Central memory CD8-positive, alpha-beta T cell (primary cell): ENCODE data around the gene LAMA3.

ENCODE experiments used
- ATAC-seq: fragments of 150-1000 bp; cut with Tn5 transposase; replicated peaks from 2 replicates; pipeline ENCODE4 v1.10.0; 2022; ENCODE audit warnings: mild to moderate bottlenecking, moderate FRiP score, moderate number of reproducible peaks; ENCODE audit not compliant: poor library complexity, severe bottlenecking; ENCODE audit errors: extremely low read depth
- DNase-seq, 2 donors: peaks; one replicate each; pipeline ENCODE4 v3.0.0; 2021; ENCODE audit warnings: low spot score in 2 of 2
- H3K27ac Mint-ChIP-seq: one replicate; pipeline ENCODE4 v1.8.0; 2022; ENCODE audit warnings: low read depth, mild to moderate bottlenecking, moderate library complexity, mixed read lengths
- H3K27me3 Mint-ChIP-seq: one replicate; pipeline ENCODE4 v1.8.0; 2022; ENCODE audit warnings: mixed read lengths
- H3K36me3 Mint-ChIP-seq: one replicate; pipeline ENCODE4 v1.8.0; 2022; ENCODE audit warnings: mild to moderate bottlenecking, moderate library complexity, mixed read lengths; ENCODE audit not compliant: insufficient read depth
- H3K4me1 Mint-ChIP-seq: one replicate; pipeline ENCODE4 v1.8.0; 2022; ENCODE audit warnings: mixed read lengths
- H3K4me3 Mint-ChIP-seq: one replicate; pipeline ENCODE4 v1.8.0; 2022; ENCODE audit warnings: mild to moderate bottlenecking, moderate library complexity, mixed read lengths
- H3K9me3 Mint-ChIP-seq: one replicate; pipeline ENCODE4 v1.8.0; 2022; ENCODE audit warnings: mixed read lengths

Gene LAMA3

DNA sequence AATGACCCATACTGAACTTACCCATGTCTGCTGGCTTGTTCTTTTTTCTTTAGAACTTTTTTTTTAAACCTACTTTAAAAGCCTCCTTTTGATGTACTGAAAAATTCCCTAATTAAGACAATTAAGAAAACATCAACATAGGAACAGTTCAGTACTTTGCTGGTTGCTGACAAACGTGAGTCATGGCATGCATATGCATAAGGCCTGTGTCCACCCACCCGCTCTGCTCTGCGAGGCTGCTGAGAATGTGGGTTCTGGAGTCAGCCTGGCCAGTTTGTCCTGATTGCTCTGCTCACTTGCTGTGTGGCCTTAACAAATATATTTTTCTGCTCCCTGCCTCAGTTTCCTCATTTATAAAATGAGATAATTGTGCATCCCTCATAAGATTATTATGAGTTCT is 27.3 kb downstream of the LAMA3 start:
- peaks cover 15% of the 10 kb centered on the region for H3K4me1 Mint-ChIP-seq
- H3K9me3 Mint-ChIP-seq = no peaks in the 10 kb centered on the region
- H3K27me3 Mint-ChIP-seq = peaks cover 8% of the 10 kb centered on the region
- DNase-seq (no peak), ATAC-seq (no peak)
- no peak overlapping the region for H3K4me3 Mint-ChIP-seq
- H3K36me3 Mint-ChIP-seq = peaks cover 2% of the 10 kb centered on the region
- H3K27ac Mint-ChIP-seq = no peak overlapping the region

DNA sequence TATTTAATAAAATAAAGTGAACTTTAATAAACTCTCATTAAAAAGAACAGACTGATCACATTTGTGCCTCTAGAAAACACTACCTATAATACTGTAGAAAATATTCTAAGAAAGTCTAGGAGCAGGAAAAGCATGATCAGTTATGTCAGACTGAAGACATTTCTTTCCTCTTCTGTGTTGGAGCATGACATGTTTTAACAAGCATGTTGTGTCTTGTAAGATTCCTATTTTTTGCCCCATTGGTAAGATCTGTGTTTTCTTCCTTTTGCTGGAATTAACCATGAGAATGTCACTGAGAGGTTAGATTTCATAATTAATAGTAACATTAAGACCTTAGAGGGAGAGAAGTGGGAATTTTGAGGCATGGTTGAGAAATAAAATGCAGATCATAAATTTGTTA is 27.7 kb downstream of the LAMA3 start:
- Mint-ChIP-seq H3K4me3 (no peak overlapping the region), H3K27me3 (peaks cover 12% of the 10 kb centered on the region), H3K4me1 (peaks cover 15% of the 10 kb centered on the region), H3K9me3 (no peaks in the 10 kb centered on the region), H3K36me3 (peaks cover 2% of the 10 kb centered on the region), H3K27ac (no peak overlapping the region)
- ATAC-seq (no peak), DNase-seq (no peak)

DNA sequence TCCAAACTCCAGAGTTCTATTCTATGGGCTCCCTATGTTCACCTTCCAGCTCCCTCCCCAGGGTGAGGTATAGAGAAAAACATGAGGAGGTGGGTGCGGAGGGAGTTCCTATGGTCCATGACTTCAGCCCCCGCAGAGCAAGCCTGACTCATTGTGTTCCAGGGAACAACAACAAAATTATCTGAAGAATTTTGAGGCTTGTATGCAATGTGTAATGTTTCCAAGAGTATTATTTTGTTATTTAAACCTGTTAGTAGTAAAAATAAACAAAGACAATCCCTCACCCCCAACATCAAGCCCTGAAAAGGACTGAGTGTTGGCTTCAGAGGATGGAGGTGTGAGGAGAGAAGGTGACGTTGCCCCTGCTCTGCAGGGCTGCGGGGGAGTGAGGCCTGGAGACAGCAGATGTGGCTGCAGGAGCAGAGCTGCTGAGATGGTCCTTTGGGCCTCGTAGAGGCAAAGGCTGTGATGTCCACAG is 29.0 kb downstream of the LAMA3 start:
- H3K9me3 Mint-ChIP-seq = no peaks in the 10 kb centered on the region
- peaks cover 25% of the 10 kb centered on the region for H3K27me3 Mint-ChIP-seq
- no peak overlapping the region for H3K4me3 Mint-ChIP-seq
- no peak for DNase-seq
- no peak overlapping the region for H3K27ac Mint-ChIP-seq
- H3K4me1 Mint-ChIP-seq = peaks cover 2% of the 10 kb centered on the region
- ATAC-seq = no peak
- peaks cover 2% of the 10 kb centered on the region for H3K36me3 Mint-ChIP-seq

DNA sequence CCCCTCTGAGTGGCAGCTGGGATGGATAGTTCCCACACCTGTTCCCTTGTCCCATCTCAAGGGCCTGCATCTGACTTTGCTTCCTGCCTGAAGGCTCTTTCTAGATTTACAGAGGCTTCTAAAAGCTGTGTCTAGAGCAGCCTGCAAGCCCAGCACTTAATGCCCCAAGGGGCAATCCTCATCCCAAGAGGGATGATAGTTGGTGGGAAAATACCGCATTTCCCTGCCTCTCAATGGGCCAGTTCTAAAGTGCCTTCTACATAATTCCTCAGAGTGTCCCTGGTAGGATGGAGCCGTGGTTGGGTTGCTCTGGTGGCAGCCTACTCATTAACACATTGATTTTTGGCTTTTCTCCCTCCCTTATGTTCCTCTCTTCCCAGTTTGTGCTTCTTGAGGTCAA is 29.5 kb downstream of the LAMA3 start:
- Mint-ChIP-seq H3K9me3 (no peaks in the 10 kb centered on the region), H3K4me3 (no peak overlapping the region)
- no peak for DNase-seq

DNA sequence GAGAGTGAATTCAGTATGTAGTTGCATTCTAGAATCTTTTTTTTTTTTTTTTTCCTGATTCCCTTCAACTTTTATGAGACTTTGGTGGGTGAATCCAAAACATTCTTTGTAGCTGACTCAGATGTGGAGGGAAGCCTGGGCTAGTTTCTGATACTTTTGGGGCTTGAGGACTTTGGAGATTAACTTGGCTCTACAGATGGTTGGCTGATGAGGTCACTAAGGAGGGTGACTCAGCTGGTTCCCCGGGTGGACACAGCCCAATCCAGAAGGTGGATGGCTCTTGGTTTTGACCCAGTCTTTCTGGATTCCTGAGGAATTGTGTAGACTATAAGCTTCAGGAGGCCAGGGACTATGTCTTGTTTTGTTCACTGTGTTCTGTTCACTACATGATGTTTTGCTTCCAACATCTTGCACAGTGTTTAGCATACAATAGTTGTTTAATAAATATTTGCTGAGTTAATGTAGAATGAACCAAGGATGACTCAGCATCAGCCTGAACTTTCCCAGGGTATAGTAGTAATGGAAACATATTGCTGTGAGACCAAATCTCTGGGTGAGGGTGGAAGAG is 30.5 kb downstream of the LAMA3 start:
- ATAC-seq (no peak), DNase-seq (no peak)
- H3K9me3 Mint-ChIP-seq = no peaks in the 10 kb centered on the region
- peaks cover 2% of the 10 kb centered on the region for H3K36me3 Mint-ChIP-seq
- H3K4me1 Mint-ChIP-seq = no peaks in the 10 kb centered on the region
- H3K27me3 Mint-ChIP-seq = peaks cover 31% of the 10 kb centered on the region
- H3K27ac Mint-ChIP-seq = no peak overlapping the region
- H3K4me3 Mint-ChIP-seq = no peak overlapping the region

More for the DNA sequence above, 29.5 kb downstream of the LAMA3 start:
- peaks cover 27% of the 10 kb centered on the region for H3K27me3 Mint-ChIP-seq
- no peak for ATAC-seq
- no peak overlapping the region for H3K27ac Mint-ChIP-seq
- no peaks in the 10 kb centered on the region for H3K4me1 Mint-ChIP-seq
- peaks cover 2% of the 10 kb centered on the region for H3K36me3 Mint-ChIP-seq

DNA sequence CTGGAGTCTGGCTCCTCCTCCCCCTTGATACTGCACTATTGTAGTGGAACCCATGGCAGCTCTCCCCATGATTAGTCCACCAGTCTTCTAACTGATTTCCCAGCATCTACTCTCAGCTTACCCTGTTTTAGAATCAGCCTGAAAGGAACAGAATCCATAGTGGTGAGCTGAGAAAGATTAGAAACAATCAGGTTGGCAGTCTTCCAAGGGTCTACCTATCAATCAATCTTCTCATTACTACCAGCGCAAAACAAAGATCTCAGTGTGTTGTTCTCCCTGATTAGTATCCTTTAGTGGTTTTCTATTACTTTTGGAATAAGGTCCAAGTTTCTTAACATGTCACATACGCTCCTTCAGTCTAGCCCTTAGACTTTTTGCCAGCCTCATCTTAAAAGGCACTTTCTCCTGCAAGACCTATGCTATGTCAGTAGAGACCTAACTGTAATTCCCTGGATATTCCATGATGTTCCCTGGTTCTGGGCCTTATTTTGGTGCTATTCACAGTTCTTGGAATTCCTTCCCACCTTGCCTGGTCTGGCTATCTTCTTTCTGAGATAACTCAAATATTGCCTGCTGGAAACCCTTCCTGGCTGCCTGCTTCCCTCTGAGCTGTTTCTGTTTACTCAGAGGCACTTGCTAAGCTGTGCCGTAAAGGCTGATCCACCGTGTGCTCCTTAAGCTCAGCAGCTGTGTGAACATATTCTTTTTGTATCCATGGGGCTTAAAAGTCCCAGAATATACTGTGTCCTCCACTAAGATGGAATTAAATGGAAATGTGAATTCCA is 32.6 kb downstream of the LAMA3 start:
- H3K4me1 Mint-ChIP-seq = no peaks in the 10 kb centered on the region
- no peak overlapping the region for H3K27ac Mint-ChIP-seq
- no peak for DNase-seq
- H3K27me3 Mint-ChIP-seq = peaks cover 38% of the 10 kb centered on the region
- ATAC-seq = no peak
- no peaks in the 10 kb centered on the region for H3K9me3 Mint-ChIP-seq
- H3K36me3 Mint-ChIP-seq = peaks cover 1% of the 10 kb centered on the region
- H3K4me3 Mint-ChIP-seq = no peak overlapping the region

DNA sequence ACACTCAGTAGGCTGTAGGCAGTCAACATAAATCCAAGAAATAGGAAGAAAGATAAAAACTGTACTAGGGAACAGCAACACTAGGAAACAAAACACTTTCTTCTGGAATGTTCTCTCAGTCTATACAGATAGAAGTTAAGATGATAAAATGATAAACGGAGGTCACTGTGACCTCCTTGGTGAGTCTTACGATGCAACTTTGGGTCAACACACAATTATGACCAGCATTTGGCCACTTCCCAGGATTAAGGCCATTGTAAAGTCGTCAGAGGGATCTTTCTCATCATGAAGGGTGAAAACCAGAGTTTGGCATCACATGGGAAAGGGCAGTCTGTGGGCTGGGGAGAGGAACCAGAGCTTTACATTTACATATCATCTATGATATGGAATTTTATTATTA is 33.4 kb downstream of the LAMA3 start:
- no peaks in the 10 kb centered on the region for H3K9me3 Mint-ChIP-seq
- no peaks in the 10 kb centered on the region for H3K4me1 Mint-ChIP-seq
- no peak overlapping the region for H3K27ac Mint-ChIP-seq
- ATAC-seq = no peak
- no peak overlapping the region for H3K4me3 Mint-ChIP-seq
- DNase-seq = no peak
- peaks cover 1% of the 10 kb centered on the region for H3K36me3 Mint-ChIP-seq
- peaks cover 38% of the 10 kb centered on the region for H3K27me3 Mint-ChIP-seq

DNA sequence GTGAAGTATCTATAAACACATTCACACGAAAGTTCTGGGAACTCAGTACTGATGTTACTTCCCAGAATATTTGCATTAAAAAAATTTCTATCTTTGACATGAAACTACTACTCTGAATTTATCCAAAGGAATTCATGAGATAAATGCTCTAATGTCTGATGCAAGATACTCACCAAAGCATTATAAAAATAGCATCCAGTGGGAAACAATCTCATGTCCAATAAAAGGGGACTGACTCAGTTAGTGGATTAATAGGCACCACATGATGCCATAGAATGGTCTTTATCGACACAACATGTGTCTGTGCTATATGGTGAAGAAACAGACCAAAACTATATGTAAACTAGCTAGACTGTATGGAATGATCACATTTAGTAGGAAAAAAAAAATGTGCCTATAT is 33.9 kb downstream of the LAMA3 start:
- Mint-ChIP-seq H3K27me3 (peaks cover 38% of the 10 kb centered on the region), H3K4me3 (no peak overlapping the region), H3K4me1 (no peaks in the 10 kb centered on the region), H3K36me3 (peaks cover 1% of the 10 kb centered on the region), H3K27ac (no peak overlapping the region), H3K9me3 (no peaks in the 10 kb centered on the region)
- no peak for DNase-seq
- no peak for ATAC-seq

DNA sequence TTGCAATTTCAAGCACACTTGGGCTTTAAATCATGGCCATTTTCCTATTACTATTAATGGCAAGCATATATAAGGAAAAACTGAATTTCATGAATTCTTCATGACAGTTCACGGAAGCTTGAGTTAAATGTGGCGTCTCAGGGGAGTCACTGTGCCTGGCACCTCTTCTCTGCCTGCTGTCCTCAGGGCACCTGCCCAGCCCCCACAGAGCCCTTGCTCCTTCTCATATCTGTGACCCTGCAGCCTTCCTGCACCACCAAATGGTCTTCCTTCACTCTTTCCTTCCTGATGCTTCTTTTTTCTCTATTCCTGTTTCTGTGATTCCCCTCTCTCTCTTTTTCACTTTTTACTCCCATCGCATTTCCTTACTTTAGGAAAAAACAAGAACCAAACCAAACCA is 35.4 kb downstream of the LAMA3 start:
- Mint-ChIP-seq H3K4me1 (no peaks in the 10 kb centered on the region), H3K4me3 (no peak overlapping the region), H3K9me3 (no peaks in the 10 kb centered on the region), H3K27me3 (peaks cover 40% of the 10 kb centered on the region), H3K36me3 (peaks cover 1% of the 10 kb centered on the region), H3K27ac (no peak overlapping the region)
- DNase-seq (no peak), ATAC-seq (no peak)

DNA sequence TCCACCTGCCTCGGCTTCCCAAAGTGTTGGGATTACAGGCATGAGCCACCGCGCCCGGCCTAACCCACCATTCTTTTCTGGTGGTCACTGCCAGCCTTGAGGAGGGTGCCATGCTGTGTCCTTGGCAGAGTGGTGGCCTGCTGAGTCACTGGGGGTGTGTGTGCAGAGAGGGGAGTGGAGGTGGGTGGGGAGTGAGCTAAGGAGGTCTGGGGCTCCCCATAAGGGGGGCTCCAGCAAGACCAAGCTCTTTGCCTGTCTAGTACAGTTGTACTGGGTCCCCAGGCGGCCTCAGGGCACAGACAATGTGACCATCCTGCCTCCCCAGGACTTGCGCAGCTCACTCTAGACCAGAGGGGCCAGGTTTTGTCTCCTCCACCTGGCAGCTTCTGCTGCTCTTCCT is 36.1 kb downstream of the LAMA3 start:
- Mint-ChIP-seq H3K27me3 (peaks cover 47% of the 10 kb centered on the region), H3K4me1 (no peaks in the 10 kb centered on the region), H3K36me3 (peaks cover under 1% of the 10 kb centered on the region), H3K27ac (no peak overlapping the region), H3K9me3 (no peaks in the 10 kb centered on the region), H3K4me3 (no peak overlapping the region)
- DNase-seq (no peak), ATAC-seq (no peak)

DNA sequence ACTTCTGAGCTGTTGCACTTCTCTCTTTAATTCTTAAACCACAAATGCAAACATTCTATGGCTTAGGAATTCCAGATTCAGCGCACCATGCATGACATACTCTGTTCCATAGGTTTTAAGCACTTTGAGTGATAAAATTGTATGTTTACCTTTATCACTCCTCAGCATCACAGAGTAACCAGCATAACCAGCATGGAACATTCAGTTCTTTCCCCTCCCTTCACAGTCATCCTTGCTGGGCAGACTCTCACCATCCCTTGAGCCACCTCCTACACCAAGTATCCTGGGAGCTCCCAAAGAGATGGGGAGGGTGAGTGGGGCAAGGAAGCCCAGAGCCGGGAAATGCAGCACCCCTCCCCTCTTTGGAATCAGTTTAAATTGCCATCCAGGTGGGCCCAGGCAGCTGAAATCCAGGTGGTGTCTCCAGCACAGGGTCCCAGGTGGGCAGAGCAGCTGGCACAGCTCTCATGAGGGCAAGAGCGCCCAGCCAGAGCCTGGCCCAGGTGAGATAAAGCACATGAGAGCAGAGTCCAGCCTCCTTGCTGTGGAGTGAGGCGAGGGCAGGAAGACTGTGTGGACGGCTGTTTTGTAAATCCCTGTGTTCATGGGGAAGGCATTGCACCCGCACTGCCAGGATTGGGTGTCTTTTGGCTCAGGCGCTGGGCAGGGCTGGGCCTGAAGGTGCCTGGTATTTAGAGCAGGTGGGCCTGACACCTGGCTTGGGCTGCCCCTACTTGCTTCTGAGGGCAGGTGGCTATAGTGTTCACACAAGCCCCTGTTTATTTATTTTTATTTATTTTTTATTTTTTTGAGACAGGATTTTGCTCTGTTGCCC is 36.8 kb downstream of the LAMA3 start:
- no peaks in the 10 kb centered on the region for H3K9me3 Mint-ChIP-seq

DNA sequence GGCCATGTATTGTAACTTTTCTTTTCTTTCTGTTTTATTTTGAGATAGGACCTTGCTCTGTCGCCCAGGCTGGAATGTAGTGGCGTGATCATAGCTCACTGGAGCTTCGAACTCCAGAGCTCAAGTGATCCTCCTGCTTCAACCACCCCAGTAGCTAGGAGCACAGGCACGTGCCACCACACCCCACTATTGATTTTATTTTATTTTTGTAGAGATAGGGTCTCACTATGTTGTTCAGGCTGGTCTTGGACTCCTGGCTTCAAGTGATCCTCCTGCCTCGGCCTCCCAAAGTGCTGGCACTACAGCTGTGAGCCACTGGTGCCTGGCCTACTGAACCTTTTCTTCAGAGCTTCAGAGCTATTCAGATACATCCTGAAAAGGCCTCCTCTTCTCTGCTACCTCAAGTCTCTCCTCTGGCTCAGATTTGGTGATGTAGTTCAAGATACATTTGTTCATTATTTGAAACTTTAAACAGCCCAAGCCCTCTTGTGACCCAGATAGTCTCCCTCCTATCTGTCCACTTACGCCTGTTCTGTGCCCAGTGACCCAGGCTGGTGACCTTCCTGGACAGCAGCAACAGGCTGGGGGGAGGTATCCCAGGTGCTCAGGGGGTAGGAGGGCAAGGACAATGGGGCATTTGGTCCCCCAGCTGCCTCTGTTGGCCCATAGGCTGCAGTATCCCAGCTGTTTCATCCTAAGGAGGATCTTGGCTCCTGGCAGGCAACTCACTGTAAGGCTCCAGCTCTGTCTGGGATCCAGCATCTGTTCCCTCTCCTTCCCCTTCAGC is 38.6 kb downstream of the LAMA3 start:
- no peak for DNase-seq
- Mint-ChIP-seq H3K9me3 (no peaks in the 10 kb centered on the region), H3K4me3 (no peak overlapping the region), H3K36me3 (no peaks in the 10 kb centered on the region), H3K4me1 (no peaks in the 10 kb centered on the region), H3K27me3 (peaks cover 36% of the 10 kb centered on the region), H3K27ac (no peak overlapping the region)
- ATAC-seq = no peak

More for the DNA sequence above, 36.8 kb downstream of the LAMA3 start:
- Mint-ChIP-seq H3K36me3 (no peaks in the 10 kb centered on the region), H3K27me3 (peaks cover 45% of the 10 kb centered on the region), H3K4me3 (no peak overlapping the region), H3K4me1 (no peaks in the 10 kb centered on the region), H3K27ac (no peak overlapping the region)
- ATAC-seq (no peak), DNase-seq (no peak)
